Neural progenitor cell (in vitro differentiated cells): ENCODE measurements around the gene TFG. TPM values are rescaled to one million over a fixed set of nuclear protein-coding genes. Genes with fewer than 3 reads are reported as not detected.

ENCODE experiments used
- DNase-seq: peaks from one replicate; pipeline ENCODE4 v3.0.0-alpha.2; 2016; ENCODE audit warnings: low spot score
- H2AFZ ChIP-seq: fragments of 200-600 bp; sonication (generic); replicated peaks from 2 replicates; pipeline ENCODE4 v1.6.1; 2016; ENCODE audit warnings: antibody characterized with exemption
- H3F3A ChIP-seq: fragments of 200-600 bp; sonication (generic); 2 replicates; pipeline ENCODE4 v1.6.1; 2016; ENCODE audit warnings: antibody characterized with exemption, low read depth
- H3K27ac ChIP-seq: fragments of 200-600 bp; sonication (generic); 2 replicates; pipeline ENCODE4 v1.5.1; 2016; ENCODE audit warnings: mild to moderate bottlenecking
- H3K27me3 ChIP-seq: fragments of 200-600 bp; sonication (generic); 2 replicates; pipeline ENCODE4 v1.6.1; 2016; ENCODE audit warnings: mild to moderate bottlenecking, moderate library complexity
- H3K36me3 ChIP-seq: fragments of 200-600 bp; sonication (generic); 2 replicates; pipeline ENCODE4 v1.5.1; 2016
- H3K4me1 ChIP-seq: fragments of 200-600 bp; sonication (generic); 2 replicates; pipeline ENCODE4 v1.6.1; 2016; ENCODE audit warnings: mixed run types
- H3K4me2 ChIP-seq: fragments of 200-600 bp; sonication (generic); 2 replicates; pipeline ENCODE4 v1.6.1; 2016
- H3K4me3 ChIP-seq: fragments of 200-600 bp; sonication (generic); 2 replicates; pipeline ENCODE4 v1.5.1; 2016
- H3K79me2 ChIP-seq: fragments of 200-600 bp; sonication (generic); 2 replicates; pipeline ENCODE4 v1.6.1; 2016; ENCODE audit warnings: low read depth
- H3K9ac ChIP-seq: fragments of 200-600 bp; sonication (generic); 2 replicates; pipeline ENCODE4 v1.6.1; 2016
- H3K9me3 ChIP-seq: fragments of 200-600 bp; sonication (generic); 2 replicates; pipeline ENCODE4 v1.5.1; 2016; ENCODE audit warnings: low read depth
- H4K20me1 ChIP-seq: fragments of 200-600 bp; sonication (generic); 2 replicates; pipeline ENCODE4 v1.6.1; 2016; ENCODE audit warnings: low read depth
- H3K27ac Mint-ChIP-seq: 3 replicates; pipeline ENCODE4 v1.8.0; 2021; ENCODE audit warnings: mixed read lengths
- H3K27me3 Mint-ChIP-seq: 2 replicates; pipeline ENCODE4 v1.8.0; 2022; ENCODE audit warnings: low read depth, mild to moderate bottlenecking, inconsistent platforms, moderate library complexity, mixed read lengths; ENCODE audit not compliant: insufficient read depth
- H3K36me3 Mint-ChIP-seq: 3 replicates; pipeline ENCODE4 v1.8.0; 2021; ENCODE audit warnings: mixed read lengths
- H3K4me1 Mint-ChIP-seq: 3 replicates; pipeline ENCODE4 v1.8.0; 2021; ENCODE audit warnings: mixed read lengths
- H3K4me3 Mint-ChIP-seq: 3 replicates; pipeline ENCODE4 v1.8.0; 2021; ENCODE audit warnings: mild to moderate bottlenecking, moderate library complexity, mixed read lengths
- H3K9me3 Mint-ChIP-seq: 3 replicates; pipeline ENCODE4 v1.8.0; 2020; ENCODE audit warnings: mixed read lengths
- EZH2 ChIP-seq: fragments of 200-600 bp; sonication (generic); IDR thresholded peaks from 2 replicates; pipeline ENCODE4 v1.6.1; 2017; ENCODE audit warnings: antibody characterized with exemption, mild to moderate bottlenecking, moderate library complexity
- EZH2phosphoT487 ChIP-seq: fragments of 200-600 bp; sonication (generic); IDR thresholded peaks from 2 replicates; pipeline ENCODE4 v1.6.1; 2017; ENCODE audit warnings: antibody characterized with exemption
- total RNA-seq: library from RNA; depleted of rRNA; stranded (reverse); fragments of >200 nt; gene quantifications from 2 replicates; pipeline ENCODE4 v1.2.3, GENCODE V29; 2015; ENCODE audit warnings: low replicate concordance
- TF ChIP-seq, protein P1 (sequence below): fragments of 200-600 bp; sonication (generic); IDR thresholded peaks from 2 replicates; pipeline ENCODE4 v1.5.1; 2017; ENCODE audit warnings: antibody characterized with exemption, mild to moderate bottlenecking

Gene TFG
- total RNA-seq, 1 donor from 2014 or later = 105 TPM

- H3K4me1 Mint-ChIP-seq = no peaks in the 10 kb centered on the region
- peaks cover 4% of the 10 kb centered on the region for H3K4me1 ChIP-seq
These were observed 68.0 kb downstream of the TFG start for GRCh38 chr3:100777271-100777670.

GRCh38 chr3:100779480-100779879, 70.2 kb downstream of the TFG start:
- Histone ChIP-seq H3F3A (no peaks in the 10 kb centered on the region), H3K36me3 (no peaks in the 10 kb centered on the region), H4K20me1 (no peaks in the 10 kb centered on the region), H3K27me3 (no peaks in the 10 kb centered on the region), H3K4me3 (no peak overlapping the region), H3K4me1 (peaks cover 10% of the 10 kb centered on the region), H3K9ac (no peak overlapping the region), H2AFZ (no peak overlapping the region), H3K4me2 (no peak overlapping the region), H3K27ac (no peak overlapping the region), H3K9me3 (no peaks in the 10 kb centered on the region), H3K79me2 (no peaks in the 10 kb centered on the region)
- Mint-ChIP-seq H3K4me1 (no peaks in the 10 kb centered on the region), H3K27me3 (peaks cover 2% of the 10 kb centered on the region), H3K27ac (no peak overlapping the region), H3K4me3 (no peak overlapping the region), H3K36me3 (no peaks in the 10 kb centered on the region), H3K9me3 (no peaks in the 10 kb centered on the region)
- DNase-seq = no peak
- TF ChIP-seq EZH2phosphoT487 = no peak
- TF ChIP-seq, protein P1, sequence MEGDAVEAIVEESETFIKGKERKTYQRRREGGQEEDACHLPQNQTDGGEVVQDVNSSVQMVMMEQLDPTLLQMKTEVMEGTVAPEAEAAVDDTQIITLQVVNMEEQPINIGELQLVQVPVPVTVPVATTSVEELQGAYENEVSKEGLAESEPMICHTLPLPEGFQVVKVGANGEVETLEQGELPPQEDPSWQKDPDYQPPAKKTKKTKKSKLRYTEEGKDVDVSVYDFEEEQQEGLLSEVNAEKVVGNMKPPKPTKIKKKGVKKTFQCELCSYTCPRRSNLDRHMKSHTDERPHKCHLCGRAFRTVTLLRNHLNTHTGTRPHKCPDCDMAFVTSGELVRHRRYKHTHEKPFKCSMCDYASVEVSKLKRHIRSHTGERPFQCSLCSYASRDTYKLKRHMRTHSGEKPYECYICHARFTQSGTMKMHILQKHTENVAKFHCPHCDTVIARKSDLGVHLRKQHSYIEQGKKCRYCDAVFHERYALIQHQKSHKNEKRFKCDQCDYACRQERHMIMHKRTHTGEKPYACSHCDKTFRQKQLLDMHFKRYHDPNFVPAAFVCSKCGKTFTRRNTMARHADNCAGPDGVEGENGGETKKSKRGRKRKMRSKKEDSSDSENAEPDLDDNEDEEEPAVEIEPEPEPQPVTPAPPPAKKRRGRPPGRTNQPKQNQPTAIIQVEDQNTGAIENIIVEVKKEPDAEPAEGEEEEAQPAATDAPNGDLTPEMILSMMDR = no peak
- no peak for TF ChIP-seq EZH2

More at GRCh38 chr3:100777271-100777670, 68.0 kb downstream of the TFG start:
- H3K36me3 ChIP-seq = no peaks in the 10 kb centered on the region
- no peak for TF ChIP-seq EZH2phosphoT487
- no peak for TF ChIP-seq EZH2
- TF ChIP-seq, protein P1 = no peak
- H3K27me3 Mint-ChIP-seq = peaks cover 2% of the 10 kb centered on the region
- H4K20me1 ChIP-seq = no peaks in the 10 kb centered on the region
- H3K9ac ChIP-seq = no peak overlapping the region
- no peak overlapping the region for H3K4me2 ChIP-seq
- no peak overlapping the region for H3K4me3 ChIP-seq
- no peaks in the 10 kb centered on the region for H3K9me3 ChIP-seq
- H3K36me3 Mint-ChIP-seq = no peaks in the 10 kb centered on the region
- no peaks in the 10 kb centered on the region for H3K9me3 Mint-ChIP-seq
- H3K79me2 ChIP-seq = no peaks in the 10 kb centered on the region
- H3F3A ChIP-seq = no peaks in the 10 kb centered on the region
- no peak overlapping the region for H3K4me3 Mint-ChIP-seq
- no peaks in the 10 kb centered on the region for H3K27me3 ChIP-seq
- H3K27ac ChIP-seq = no peak overlapping the region
- no peak overlapping the region for H3K27ac Mint-ChIP-seq
- H2AFZ ChIP-seq = no peak overlapping the region
- no peak for DNase-seq

DNA sequence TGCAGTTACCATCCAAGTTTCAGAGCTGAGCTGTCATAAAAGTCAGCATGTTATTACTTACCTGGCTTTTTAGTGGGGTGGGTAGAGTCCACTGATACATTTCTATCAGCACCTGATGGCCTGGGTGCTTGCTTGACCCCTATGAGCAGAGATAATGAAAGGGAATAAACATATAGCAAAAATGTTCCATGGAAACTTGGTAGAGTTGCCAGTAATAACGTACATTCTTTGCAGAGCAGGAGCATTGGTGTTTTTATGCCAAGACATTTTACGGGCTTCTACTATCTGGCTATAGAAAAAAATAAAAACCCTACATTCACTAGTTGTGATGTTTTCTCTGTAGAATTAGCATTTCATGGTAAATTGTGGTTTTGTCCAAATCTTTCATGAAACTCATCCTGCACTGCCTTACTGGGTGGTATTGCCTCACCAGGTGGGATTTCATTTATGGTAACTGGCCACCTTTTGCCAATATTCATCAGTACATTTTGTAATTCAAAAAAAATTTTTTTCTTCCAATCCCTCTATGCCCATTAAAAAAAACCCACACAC, 70.9 kb downstream of the TFG start:
- Histone ChIP-seq H3K27me3 (no peaks in the 10 kb centered on the region), H3K36me3 (no peaks in the 10 kb centered on the region), H2AFZ (no peak overlapping the region), H3K27ac (no peak overlapping the region), H3F3A (no peaks in the 10 kb centered on the region), H3K4me3 (no peak overlapping the region), H4K20me1 (no peaks in the 10 kb centered on the region), H3K9me3 (no peaks in the 10 kb centered on the region), H3K9ac (no peak overlapping the region), H3K4me1 (peaks cover 10% of the 10 kb centered on the region), H3K79me2 (no peaks in the 10 kb centered on the region), H3K4me2 (no peak overlapping the region)
- no peak for TF ChIP-seq EZH2phosphoT487
- Mint-ChIP-seq H3K27me3 (peaks cover 2% of the 10 kb centered on the region), H3K9me3 (no peaks in the 10 kb centered on the region), H3K4me1 (no peaks in the 10 kb centered on the region), H3K36me3 (no peaks in the 10 kb centered on the region), H3K4me3 (no peak overlapping the region), H3K27ac (no peak overlapping the region)
- no peak for DNase-seq

- H4K20me1 ChIP-seq = no peaks in the 10 kb centered on the region
- peaks cover 2% of the 10 kb centered on the region for H3K27me3 Mint-ChIP-seq
- no peaks in the 10 kb centered on the region for H3K79me2 ChIP-seq
- no peaks in the 10 kb centered on the region for H3K4me1 Mint-ChIP-seq
- H3F3A ChIP-seq = no peaks in the 10 kb centered on the region
- TF ChIP-seq EZH2 (no peak), EZH2phosphoT487 (no peak)
- TF ChIP-seq, protein P1 = no peak
- H3K36me3 ChIP-seq = no peaks in the 10 kb centered on the region
- H3K36me3 Mint-ChIP-seq = no peaks in the 10 kb centered on the region
- peaks cover 2% of the 10 kb centered on the region for H3K9me3 Mint-ChIP-seq
- no peak overlapping the region for H3K4me3 ChIP-seq
- no peak overlapping the region for H2AFZ ChIP-seq
- H3K4me1 ChIP-seq = peaks cover 10% of the 10 kb centered on the region
- H3K27ac Mint-ChIP-seq = no peak overlapping the region
- no peak overlapping the region for H3K9ac ChIP-seq
- no peak overlapping the region for H3K27ac ChIP-seq
- H3K4me3 Mint-ChIP-seq = no peak overlapping the region
- no peaks in the 10 kb centered on the region for H3K9me3 ChIP-seq
- H3K27me3 ChIP-seq = no peaks in the 10 kb centered on the region
- no peak overlapping the region for H3K4me2 ChIP-seq
- DNase-seq = no peak
These were observed 72.0 kb downstream of the TFG start for GRCh38 chr3:100781301-100781700.
